GM19438 (cell line): ENCODE results near the gene ANKRD30A.
"Not testable (repeated sequence)": the region's sequence is repeated elsewhere in the genome, so short reads cannot be mapped to it uniquely, and the experiment has no call there.

Source experiments
- ATAC-seq: cut with Tn5 transposase; IDR thresholded peaks from one replicate; pipeline ENCODE4 v1.9.1; 2021; ENCODE audit warnings: low read depth; ENCODE audit not compliant: unreplicated experiment

The ANKRD30A gene

DNA sequence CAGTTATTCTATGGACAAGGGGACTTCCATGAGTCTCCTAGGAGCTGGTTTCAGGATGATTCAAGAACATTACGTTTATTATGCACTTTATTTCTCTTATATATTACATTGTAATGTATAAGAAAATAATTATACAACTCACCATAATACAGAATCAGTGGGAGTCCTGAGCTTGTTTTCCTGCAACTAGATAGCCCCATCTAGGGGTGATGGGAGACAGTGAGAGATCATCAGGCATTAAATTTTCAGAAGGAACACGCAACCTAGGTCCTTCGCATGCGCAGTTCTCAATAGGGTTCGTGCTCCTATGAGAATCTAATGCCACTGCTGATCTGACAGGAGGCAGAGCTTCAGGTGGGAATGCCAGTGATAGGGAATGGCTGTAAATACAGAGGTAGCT lies 137.9 kb downstream of the ANKRD30A start:
- no peak for ATAC-seq

DNA sequence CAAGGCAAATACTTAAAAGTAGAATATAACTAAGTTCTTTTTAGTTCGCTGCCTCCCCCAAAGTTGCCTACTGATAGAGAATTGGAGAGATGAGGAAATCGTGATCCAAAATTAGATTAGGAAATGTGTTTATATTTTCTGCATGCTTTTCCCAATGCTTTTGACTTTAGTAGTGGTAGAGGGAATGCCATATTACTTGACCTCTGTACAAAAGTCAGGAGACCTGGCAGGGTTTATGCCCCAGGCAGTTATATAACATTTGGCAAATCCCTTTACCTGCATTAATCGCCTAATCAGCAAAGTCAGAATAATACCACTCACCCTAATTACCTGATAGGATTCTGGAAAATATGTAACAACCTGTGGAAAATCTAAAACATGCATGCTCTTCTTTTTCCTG lies 142.9 kb downstream of the ANKRD30A start:
- ATAC-seq = no peak

DNA sequence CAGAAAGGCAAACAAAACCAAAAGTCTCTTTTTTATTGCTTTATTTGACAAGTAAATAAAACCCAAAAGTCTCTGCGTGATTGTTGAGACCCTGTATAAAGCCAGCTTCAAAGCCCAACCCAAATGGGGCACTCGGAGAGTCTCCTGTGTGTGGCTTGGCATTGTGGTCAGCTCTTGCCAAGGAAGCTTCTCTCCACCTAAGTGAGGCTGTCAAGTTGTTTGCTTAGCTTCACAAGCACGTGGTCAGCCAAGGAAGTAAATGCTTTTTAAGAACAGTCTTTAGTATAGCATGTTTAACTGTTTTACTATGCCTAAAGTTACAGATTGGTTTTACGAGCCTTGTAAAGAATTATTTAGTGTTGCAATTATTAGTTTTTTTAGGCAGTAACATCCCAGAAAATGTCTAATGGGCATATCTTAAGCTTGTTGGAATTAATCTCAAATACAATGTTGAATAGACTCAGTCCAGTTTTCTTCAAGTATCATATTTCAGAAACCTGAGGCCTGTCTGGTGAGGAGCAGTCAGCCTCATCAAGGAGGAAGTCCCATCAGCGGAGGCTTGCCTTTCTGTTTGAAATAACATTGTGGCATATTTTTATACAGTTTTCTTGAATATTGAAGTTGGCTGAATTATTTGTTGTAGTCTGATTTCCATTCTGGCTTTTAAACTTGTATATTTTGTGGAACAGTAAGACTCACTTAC lies 144.3 kb downstream of the ANKRD30A start:
- no peak for ATAC-seq

DNA sequence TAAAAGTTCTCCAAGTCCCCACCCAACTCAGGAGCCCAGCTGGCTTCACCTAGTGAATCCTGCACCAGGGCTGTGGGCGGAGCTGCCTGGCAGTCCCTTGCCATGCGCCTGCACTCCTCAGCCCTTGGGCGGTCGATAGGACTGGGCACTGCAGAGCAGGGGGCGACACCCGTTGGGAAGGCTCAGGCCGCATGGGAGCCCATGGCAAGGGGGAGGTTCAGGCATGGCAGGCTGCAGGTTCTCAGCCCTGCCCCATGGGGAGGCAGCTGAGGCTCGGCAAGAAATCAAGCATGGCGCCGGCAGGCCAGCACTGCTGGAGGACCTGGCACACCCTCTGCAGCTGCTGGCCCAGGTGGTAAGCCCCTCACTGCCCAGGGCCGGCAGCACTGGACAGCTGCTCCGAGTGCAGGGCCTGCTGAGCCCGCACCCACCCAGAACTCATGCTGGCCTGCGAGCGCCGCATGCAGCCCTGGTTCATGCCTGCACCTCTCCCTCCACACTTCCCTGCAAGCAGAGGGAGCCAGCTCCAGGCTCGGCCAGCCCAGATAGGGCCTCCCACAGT lies 149.9 kb downstream of the ANKRD30A start:
- ATAC-seq = no peak

DNA sequence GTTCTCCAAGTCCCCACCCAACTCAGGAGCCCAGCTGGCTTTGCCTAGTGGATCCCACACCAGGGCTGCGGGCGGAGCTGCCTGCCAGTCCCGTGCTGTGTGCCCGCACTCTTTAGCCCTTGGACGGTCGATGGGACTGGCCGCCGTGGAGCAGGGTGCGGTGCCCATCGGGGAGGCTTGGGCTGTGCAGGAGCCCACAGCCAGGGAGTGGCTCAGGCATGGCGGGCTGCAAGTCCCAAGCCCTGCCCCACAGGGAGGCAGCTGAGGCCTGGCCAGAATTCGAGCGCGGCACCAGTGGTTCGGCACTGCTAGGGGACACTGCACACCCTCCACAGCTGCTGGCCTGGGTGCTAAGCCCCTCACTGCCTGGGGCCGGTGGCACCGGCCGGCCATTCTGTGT lies 159.7 kb downstream of the ANKRD30A start:
- no peak for ATAC-seq

DNA sequence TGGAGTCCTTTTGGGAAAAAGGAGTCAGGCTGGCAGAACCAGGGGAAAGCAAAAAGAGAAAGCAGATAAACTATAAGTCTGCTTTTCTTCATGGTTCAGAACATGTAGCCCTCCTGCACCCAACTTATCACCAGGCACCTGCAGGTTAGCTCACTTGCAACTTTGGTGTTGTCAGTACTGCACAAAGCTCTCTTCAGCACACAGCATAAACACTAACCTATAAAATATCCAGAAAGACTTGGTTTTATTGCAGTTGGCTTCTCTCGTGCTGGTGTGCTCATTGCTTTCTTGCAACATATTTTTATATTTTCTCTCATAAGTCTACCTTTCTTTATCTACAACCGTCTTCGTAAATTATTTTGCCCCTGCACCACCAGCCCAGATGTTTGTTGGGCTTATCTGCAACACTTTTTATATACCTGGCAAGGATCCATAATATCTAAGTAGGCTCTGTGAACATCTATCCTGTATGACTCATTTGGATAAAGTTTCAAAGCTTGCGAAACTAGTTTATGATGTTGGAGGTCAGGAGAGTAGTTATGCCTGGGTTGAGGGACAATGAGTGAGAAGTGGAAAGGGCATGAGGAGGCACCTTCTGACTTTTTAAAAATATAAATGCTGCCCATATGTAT lies 164.6 kb downstream of the ANKRD30A start:
- no peak for ATAC-seq

DNA sequence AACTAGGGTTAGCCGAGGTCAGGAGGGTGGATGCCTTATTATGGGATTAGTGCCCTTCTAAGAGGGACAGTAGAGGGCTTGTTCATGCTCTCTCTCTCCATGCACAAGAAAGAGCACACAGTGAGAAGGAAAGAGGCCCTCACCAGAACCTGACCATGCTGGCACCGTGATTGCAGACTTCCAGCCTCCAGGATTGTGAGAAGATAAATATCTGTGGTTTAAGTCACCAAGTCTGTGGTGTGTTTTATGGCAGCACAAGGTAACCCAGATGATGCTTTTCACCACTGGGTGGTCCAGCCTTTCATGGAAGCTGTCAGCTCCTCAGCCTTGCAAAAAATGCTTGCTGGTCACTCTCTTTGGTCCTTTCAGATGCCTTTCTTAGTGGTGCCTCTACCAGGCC lies 175.9 kb downstream of the ANKRD30A start:
- no peak for ATAC-seq

DNA sequence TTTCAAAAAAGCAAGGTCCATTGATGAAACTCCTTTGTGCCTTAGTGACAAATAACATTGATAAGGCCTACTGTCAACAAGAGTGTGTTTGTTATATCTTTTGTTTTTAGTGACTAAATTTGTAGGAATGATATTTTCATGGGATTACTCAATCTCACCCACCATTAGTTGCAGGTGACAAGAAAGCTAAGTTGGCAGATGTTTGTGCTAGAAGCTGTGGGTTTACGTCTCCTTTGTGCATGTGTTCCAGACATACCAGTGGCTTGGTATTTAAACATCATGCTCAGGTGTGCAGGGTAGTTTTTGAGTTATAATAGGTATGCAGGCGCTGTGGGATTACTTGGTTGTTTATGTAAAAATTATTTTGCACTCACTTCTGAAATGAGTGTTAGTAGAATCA lies 178.6 kb downstream of the ANKRD30A start:
- ATAC-seq = no peak

DNA sequence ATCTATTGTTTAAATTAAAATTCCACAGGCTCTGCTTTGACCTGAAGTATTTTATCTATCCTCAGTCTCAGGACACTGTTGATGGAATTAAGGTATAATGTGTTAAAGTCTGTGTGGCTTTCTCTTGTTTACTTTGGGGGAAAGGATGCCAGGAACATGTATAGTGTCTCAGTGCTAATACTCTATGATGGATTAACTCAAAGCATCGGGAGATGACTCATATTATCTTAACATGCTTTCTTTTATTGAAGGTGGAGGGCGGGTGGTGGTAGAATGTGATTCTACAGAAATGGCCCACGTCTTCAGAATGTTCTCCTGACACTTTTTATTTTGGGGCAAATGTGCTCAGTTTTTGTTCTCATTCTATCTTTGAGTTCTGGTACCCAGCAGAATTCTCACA lies 189.0 kb downstream of the ANKRD30A start:
- no peak for ATAC-seq

DNA sequence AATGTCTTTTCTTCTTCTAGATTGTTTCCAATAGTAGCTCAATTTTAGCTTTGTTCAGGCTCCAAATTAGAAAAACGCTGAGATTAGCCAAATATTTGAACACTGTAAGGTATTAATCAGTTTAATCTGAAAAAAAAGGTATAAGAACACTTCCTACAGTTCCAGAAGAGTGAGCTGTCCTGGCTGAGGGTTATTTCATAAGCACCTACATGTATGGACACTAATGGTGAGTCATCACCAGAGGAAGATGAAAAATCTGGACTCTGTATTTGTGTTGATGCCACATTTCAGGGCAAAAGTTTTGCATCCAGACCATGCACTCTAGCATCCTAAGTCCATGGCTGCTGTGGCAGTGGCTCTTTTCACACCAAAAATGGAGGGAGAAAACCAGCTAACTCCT lies 189.5 kb downstream of the ANKRD30A start:
- no peak for ATAC-seq

DNA sequence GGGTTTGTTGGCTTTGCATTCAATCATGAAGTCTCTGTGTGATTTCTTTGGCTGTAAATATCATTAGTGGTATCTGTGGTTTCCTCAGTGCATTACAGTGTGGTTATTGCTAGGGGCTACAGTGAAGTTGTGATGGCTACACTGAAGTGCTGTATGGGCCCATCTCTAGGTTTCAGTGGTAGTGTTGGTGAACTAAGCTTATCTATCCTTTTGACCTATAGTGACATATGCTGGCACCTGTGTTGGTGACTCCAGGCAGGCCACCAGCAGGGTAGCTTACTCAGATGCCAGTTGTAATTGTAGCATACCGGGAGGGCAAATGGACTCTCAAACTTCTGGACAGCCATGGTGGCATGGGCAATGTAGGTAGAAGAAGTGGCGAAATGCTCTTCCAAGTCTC lies 219.0 kb downstream of the ANKRD30A start:
- ATAC-seq = no peak

DNA sequence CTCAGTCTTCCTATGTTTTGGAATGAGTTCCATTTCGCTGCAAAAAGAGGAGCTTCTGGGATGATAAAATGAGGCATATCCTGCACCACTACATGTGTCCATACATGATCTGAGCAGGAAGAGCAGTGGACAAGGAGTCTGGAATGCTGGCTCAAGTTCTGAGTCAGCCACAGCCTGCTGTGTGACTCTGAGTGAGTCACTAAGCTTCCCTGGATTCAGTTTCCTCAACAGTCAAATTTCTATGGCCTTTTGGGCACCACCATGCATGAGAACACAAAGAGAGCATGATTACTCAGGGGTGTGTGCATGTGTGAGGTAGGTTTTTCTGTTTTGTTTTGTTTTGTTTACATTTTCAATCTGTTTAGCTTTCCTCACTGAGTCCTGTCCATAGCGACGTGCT lies 254.6 kb downstream of the ANKRD30A start:
- ATAC-seq = no peak

DNA sequence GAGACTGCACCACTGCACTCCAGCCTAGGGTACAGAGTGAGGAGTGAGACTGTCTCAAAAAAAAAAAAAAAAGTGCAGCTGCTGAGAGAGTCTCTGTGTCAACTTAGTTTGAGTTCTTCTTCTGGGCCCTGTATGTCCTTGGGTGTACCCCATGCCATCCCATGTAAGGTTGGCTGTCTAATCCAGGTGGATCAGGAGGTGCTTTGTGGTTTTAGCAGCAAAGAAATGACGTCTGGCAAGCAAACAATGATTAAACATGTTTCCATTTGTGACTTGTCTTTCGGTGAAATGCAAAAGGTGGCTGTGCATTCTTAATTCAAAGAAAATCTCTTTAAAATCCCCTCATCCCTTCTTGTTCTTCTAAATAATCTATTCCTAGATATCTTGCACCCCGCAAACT lies 255.9 kb downstream of the ANKRD30A start:
- ATAC-seq = no peak

DNA sequence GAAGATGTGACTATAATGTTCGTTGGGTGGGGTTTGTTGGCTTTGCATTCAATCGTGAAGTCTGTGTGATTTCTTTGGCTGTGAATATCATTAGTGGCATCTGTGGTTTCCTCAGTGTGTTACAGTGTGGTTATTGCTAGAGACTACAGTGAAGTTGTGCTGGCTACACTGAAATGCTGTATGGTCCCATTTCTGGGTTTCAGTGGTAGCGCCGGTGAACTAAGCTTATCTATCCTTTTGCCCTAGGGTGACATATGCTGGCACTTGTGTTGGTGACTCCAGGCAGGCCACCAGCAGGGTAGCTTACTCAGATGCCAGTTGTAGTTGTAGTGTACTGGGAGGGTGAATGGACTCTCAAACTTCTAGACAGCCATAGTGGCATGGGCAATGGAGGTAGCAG lies 259.5 kb downstream of the ANKRD30A start:
- no peak for ATAC-seq

DNA sequence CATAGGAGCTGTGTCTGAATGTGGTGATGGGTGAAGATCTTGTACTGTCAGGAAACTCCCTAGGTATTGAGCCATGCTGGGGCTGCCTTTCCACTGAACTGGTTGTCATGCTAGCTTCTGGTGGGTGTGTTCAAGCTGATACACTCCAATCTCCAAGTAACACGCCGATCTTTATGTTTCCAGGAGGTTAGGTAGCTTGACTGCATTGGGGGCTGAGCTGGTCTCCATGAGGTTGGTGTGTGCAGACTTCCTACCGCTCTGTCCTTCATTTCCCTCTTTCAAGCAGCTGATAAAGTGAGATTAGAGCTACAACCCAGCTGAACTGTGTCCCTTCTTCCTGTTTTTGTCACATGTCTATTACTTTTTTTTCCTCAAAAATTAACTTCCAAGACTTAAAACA lies 265.5 kb downstream of the ANKRD30A start:
- no peak for ATAC-seq

DNA sequence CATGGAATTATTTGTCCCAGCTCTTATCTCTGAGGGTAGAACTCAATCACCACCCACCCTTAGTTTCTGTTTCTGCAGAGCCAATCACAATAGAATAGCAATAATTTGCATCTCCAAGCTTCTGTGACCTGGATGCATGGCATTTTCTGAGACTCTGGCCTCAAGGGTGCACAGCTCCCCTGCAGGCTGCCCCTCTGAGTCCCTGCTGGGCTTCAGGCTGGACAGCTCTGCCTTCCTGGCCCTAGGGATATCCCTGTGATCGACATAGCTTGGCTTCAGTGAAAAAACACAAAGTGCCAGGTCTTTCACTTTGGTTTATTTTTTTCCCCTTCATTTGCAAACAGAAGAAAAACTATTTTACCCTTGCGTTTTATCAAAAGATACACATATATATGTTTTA lies 275.4 kb downstream of the ANKRD30A start:
- not testable (repeated sequence) for ATAC-seq

DNA sequence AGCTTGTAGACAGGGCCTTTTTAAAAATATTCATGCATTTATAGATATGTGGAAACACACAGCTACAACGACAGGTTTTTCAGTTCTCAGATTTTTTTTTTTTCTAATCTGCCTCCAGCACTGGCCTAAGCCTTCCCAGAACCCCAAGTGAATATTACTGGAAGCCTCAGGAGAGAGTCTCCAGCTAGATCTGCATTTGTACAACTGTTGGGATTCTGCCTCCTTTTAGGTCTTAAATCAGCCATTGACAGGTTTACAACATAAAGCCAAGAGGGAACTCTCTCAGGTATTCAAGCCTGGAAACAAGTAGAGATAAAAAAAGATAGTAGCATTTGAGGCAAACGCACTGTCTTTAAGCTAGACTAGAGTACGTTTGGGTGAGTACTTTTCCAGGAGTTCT lies 275.8 kb downstream of the ANKRD30A start:
- no peak for ATAC-seq

DNA sequence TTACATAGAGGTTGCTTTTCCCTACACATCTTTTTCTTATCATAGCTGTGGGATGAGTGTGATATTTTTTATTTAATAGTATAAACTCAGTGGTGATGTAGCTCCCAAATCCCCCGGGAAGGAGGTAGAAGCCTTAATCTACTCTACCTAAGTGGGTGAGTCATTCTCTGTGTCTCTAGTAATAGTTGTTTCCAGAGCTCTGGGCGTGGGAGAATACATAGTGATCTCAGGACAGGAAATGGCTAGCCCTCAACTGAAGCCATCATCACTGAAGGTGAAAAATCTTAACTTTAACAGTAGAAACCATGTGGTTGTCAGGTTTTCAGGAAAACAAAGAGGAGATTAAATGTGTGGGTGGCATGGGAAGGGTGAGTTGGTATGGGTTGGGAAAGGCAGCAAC lies 278.4 kb downstream of the ANKRD30A start:
- no peak for ATAC-seq
